HepG2 (cell line): ENCODE data around the gene GPR62. TPM values are rescaled to one million over a fixed set of nuclear protein-coding genes. Genes with fewer than 3 reads are reported as not detected.

ENCODE experiments used
- ATAC-seq: fragments of 200-7000 bp; cut with Tn5 transposase; 3 replicates; pipeline ENCODE4 v1.9.1; 2020; ENCODE audit warnings: mild to moderate bottlenecking, moderate library complexity
- BruUV-seq: library from RNA; stranded (reverse); fragments of 400-500 nt; replicated peaks from 2 replicates; lab custom pipeline; 2021; lab: Mats Ljungman, UMichigan
- CTCF ChIA-PET: fragments of 300-600 bp; formaldehyde crosslinking; extraction: SDS; loops from one replicate; lab custom pipeline; 2021; ENCODE audit warnings: low total read pairs, inconsistent platforms, low intra/inter-chr PET ratio; lab: Yijun Ruan, JAX
- POLR2A ChIA-PET: fragments of 350-600 bp; sonication (Branson Sonifier 250); formaldehyde crosslinking; loops from one replicate; lab custom pipeline; 2020; ENCODE audit warnings: antibody characterized with exemption, inconsistent platforms; lab: Yijun Ruan, JAX
- DNase-seq: peaks from one replicate; pipeline ENCODE4 v3.0.0-alpha.2; 2015; ENCODE audit warnings: low spot score
- FAIRE-seq: peaks from 3 replicates; lab custom pipeline; 2011; peaks lifted over from hg19 to GRCh38; lab: Jason Lieb, UNC
- H2AFZ ChIP-seq: one replicate; pipeline ENCODE4 v1.6.1; 2011; ENCODE audit warnings: low read length, inconsistent platforms
- H3K27ac ChIP-seq: fragments of 300-600 bp; 3 replicates; pipeline ENCODE4 v1.8.0; 2011; ENCODE audit warnings: mixed run types, mild to moderate bottlenecking, mixed read lengths, low read length, inconsistent platforms; ENCODE audit not compliant: insufficient read depth; ENCODE audit errors: extremely low read length
- H3K27me3 ChIP-seq, 2 experiments: fragments of 200-600 bp in 1 of 2; 2 replicates in 1 of 2; 3 replicates in 1 of 2; pipeline versions ENCODE4 v1.6.0 to v1.8.0; 2011; ENCODE audit warnings: low read length in 2 of 2, mild to moderate bottlenecking in 2 of 2, moderate library complexity in 2 of 2, inconsistent platforms in 1 of 2; ENCODE audit not compliant: insufficient read depth in 2 of 2, control insufficient read depth in 1 of 2
- H3K36me3 ChIP-seq, 2 experiments: fragments of 200-600 bp in 1 of 2; replicated peaks in 1 of 2; 2 replicates in 1 of 2; 3 replicates in 1 of 2; pipeline versions ENCODE4 v1.5.1 to v1.8.0; 2011; ENCODE audit warnings: low read length in 2 of 2, inconsistent platforms in 1 of 2; ENCODE audit not compliant: insufficient read depth in 2 of 2, control insufficient read depth in 1 of 2
- H3K4me1 ChIP-seq: 2 replicates; pipeline ENCODE4 v1.5.1; 2012; ENCODE audit warnings: low read length, inconsistent platforms; ENCODE audit not compliant: insufficient read depth
- H3K4me2 ChIP-seq: 2 replicates; pipeline ENCODE4 v1.6.0; 2011; ENCODE audit warnings: low read depth, low read length, inconsistent platforms
- H3K4me3 ChIP-seq, 3 experiments: fragments of 200-600 bp in 1 of 3; sonication (generic), shearing (Covaris generic) in 1 of 3; replicated peaks in 1 of 3; 2 replicates each; pipeline ENCODE4 v1.5.1; 2011 to 2016; ENCODE audit warnings: low read length in 3 of 3, inconsistent platforms in 2 of 3, low read depth in 2 of 3, mild to moderate bottlenecking in 2 of 3, control low read depth in 1 of 3, mixed read lengths in 1 of 3; ENCODE audit not compliant: insufficient read depth in 1 of 3
- H3K79me2 ChIP-seq: one replicate; pipeline ENCODE4 v1.6.1; 2011; ENCODE audit warnings: low read length, inconsistent platforms; ENCODE audit not compliant: insufficient read depth
- H3K9ac ChIP-seq: 2 replicates; pipeline ENCODE4 v1.6.0; 2011; ENCODE audit warnings: mild to moderate bottlenecking, low read depth, low read length, inconsistent platforms; ENCODE audit not compliant: insufficient read depth
- H3K9me3 ChIP-seq: 2 replicates; pipeline ENCODE4 v1.5.1; 2012; ENCODE audit warnings: mild to moderate bottlenecking, low read length
- H4K20me1 ChIP-seq: 2 replicates; pipeline ENCODE4 v1.6.0; 2011; ENCODE audit warnings: inconsistent platforms, mild to moderate bottlenecking, low read length, moderate library complexity; ENCODE audit not compliant: insufficient read depth
- REL ChIP-seq: sonication (generic); formaldehyde crosslinking; conservative IDR thresholded peaks from 2 replicates; pipeline ENCODE4 v1.8.0; 2022; ENCODE audit warnings: mild to moderate bottlenecking, missing genetic modification reagents, moderate library complexity
- RFX1 ChIP-seq: fragments of 450-650 bp; IDR thresholded peaks from 2 replicates; pipeline ENCODE4 v1.6.1; 2017
- SOX13 ChIP-seq, 3 experiments: fragments of 450-650 bp in 1 of 3; sonication (generic) in 1 of 3; formaldehyde crosslinking in 1 of 3; IDR thresholded peaks in 2 of 3; conservative IDR thresholded peaks in 1 of 3; 2 replicates each; pipeline versions ENCODE4 v1.5.0 to v1.6.1; 2016 to 2020; ENCODE audit warnings: antibody characterized with exemption in 1 of 3, mild to moderate bottlenecking in 1 of 3, missing compliant biosample characterization in 1 of 3, missing genetic modification reagents in 1 of 3, moderate library complexity in 1 of 3
- ZNF446 ChIP-seq: sonication (generic); formaldehyde crosslinking; IDR thresholded peaks from 2 replicates; pipeline ENCODE4 v1.5.0; 2020; ENCODE audit warnings: mild to moderate bottlenecking, missing genetic modification reagents
- WGBS: methylation state at CpG from one replicate; pipeline ENCODE4 v1.1.6; 2017; ENCODE audit warnings: low lambda C conversion rate; 5-methylcytosine and 5-hydroxymethylcytosine counted together
- in situ Hi-C: cut with HindIII; loops from 2 replicates; pipeline ENCODE4 v1.10.0; 2017; ENCODE audit warnings: low pct_unique_long_range_greater_than_20kb; ENCODE audit not compliant: extremely low pct_ligation_motif_present
- intact Hi-C: fragments of 100-400 bp; cut with micrococcal nuclease; formaldehyde crosslinking; loops from one replicate; pipeline ENCODE4 v1.10.0; 2022; ENCODE audit not compliant: unreplicated experiment
- polyA plus RNA-seq, 8 experiments: library from polyadenylated mRNA; depleted of rRNA in 3 of 8; stranded (reverse) in 7 of 8; unstranded in 1 of 8; fragments of >200 nt; fragmentation: Illumina TruSeq in 4 of 8; extraction: Trizol in 4 of 8; gene quantifications; 2 replicates each; pipeline versions ENCODE4 v1.2.1 to v1.2.3, GENCODE V29; 2011 to 2016; ENCODE audit warnings: low read depth in 4 of 8, missing spikeins in 1 of 8, mixed read lengths in 1 of 8; ENCODE audit not compliant: insufficient read depth in 1 of 8
- total RNA-seq, 5 experiments: library from RNA; depleted of rRNA; stranded (reverse); fragments of >200 nt; fragmentation: Illumina TruSeq; extraction: Trizol; gene quantifications; 2 replicates each; pipeline ENCODE4 v1.2.3, GENCODE V29; 2016; ENCODE audit warnings: low read depth in 1 of 5

Gene GPR62
- total and polyA plus RNA-seq, 2 of the 13 experiments (the other 11 are each of a cell fraction or from before 2014, with no cell fraction given), result not detected

DNA sequence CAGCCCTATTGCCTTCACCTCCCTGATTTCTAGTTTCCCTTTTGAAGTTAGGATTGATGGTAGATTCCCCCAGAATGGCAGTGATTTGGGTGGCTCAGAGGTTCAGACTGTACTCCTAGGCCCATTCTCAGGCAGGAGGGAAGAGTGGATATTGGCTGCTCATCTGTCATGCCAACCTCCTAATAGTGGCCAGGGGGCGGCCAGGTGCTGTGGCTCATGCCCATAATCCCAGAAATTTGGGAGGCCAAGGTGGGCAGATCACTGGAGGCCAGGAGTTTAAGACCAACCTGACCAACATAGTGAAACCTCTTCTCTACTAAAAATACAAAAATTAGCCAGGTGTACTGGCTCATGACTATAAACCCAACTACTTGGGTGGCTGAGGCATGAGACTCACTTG lies 24.7 kb upstream of the GPR62 start:
- Histone ChIP-seq H4K20me1 (no peaks in the 10 kb centered on the region), H3K9me3 (no peaks in the 10 kb centered on the region), H3K27me3 (no peaks in the 10 kb centered on the region), H3K9ac (no peak overlapping the region), H2AFZ (no peak overlapping the region), H3K27ac (no peak overlapping the region), H3K4me2 (no peak overlapping the region), H3K36me3 (peaks cover 9 to 27% of the 10 kb centered on the region in 2 experiments; a peak in 4 of 5 replicates), H3K79me2 (no peaks in the 10 kb centered on the region), H3K4me1 (no peaks in the 10 kb centered on the region), H3K4me3 (no peak overlapping the region)
- TF ChIP-seq REL (CRISPR knock-in tag) (no peak), ZNF446 (CRISPR knock-in tag) (no peak)
- ATAC-seq, result no peak
- no peak for FAIRE-seq
- no TSS peak for BruUV-seq
- ChIA-PET POLR2A (no interaction called here), CTCF (no interaction called here)
- no peak for DNase-seq
- WGBS, result no CpG with 5 or more reads among the region's 1 CpG
- intact Hi-C loops, result no loop called here
- in situ Hi-C loops, result no loop called here

DNA sequence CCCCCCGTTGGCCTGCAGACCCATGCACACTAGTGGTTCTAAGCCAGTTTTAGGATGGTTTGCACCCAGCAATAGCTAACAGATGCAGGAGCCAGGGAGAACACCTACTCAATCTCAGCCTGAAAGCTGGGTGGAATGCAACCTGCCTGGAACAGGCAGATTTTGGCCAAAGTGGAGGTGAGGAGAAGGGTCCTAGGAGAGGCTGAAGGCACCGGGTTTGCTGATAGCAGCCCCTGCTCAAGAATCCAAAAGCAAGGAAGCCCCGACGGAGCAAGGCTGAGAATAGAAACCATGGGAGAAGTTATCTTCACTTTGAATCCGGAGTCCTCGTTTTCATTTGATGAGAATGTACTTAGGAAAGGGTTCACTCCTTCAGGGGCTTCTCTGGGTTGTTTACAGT lies 23.4 kb upstream of the GPR62 start:
- Histone ChIP-seq H3K27ac (no peak overlapping the region), H4K20me1 (no peaks in the 10 kb centered on the region), H3K36me3 (peaks cover 12 to 38% of the 10 kb centered on the region in 2 experiments; a peak in 4 of 5 replicates), H3K9ac (no peak overlapping the region)
- in situ Hi-C loops, result no loop called here
- no peak for TF ChIP-seq SOX13 (IDR thresholded peaks at IDR 0.05)
- no peak for TF ChIP-seq SOX13 (CRISPR knock-in tag; conservative IDR thresholded peaks at IDR 0.05 in 1 of 2, IDR thresholded peaks at IDR 0.05 in 1 of 2)
- no peak for TF ChIP-seq RFX1
- TF ChIP-seq, all 625 proteins: peak for 0
- BruUV-seq, result no TSS peak
- DNase-seq, result no peak
- CTCF ChIA-PET, result no interaction called here
- H3K4me3 ChIP-seq, result no peak overlapping the region
- H3K9me3 ChIP-seq, result no peaks in the 10 kb centered on the region
- WGBS, result 98% methylated on average over 6 of the region's 6 CpGs
- POLR2A ChIA-PET, result interaction anchor here (0.7 to 3.3 kb wide), 3 partner anchors 10 to 15 kb away, joined by 3 to 15 read pairs (median 3); partner anchors contain the start of gene RRP9
- no peak overlapping the region for H3K4me2 ChIP-seq
- no peaks in the 10 kb centered on the region for H3K27me3 ChIP-seq
- intact Hi-C loops, result no loop called here
- no peak overlapping the region for H2AFZ ChIP-seq
- H3K4me1 ChIP-seq, result no peaks in the 10 kb centered on the region
- H3K79me2 ChIP-seq, result no peaks in the 10 kb centered on the region
- no peak for ATAC-seq
- FAIRE-seq, result no peak
